Measurements from ENCODE around the gene NRBP1. TPM values are rescaled to one million over a fixed set of nuclear protein-coding genes. Genes with fewer than 3 reads are reported as not detected.
"Not testable (repeated sequence)": the region's sequence is repeated elsewhere in the genome, so short reads cannot be mapped to it uniquely, and the experiment has no call there.

The NRBP1 gene
- total RNA-seq, 2 donors from 2014 or later: 61.5 to 77.7 TPM

DNA sequence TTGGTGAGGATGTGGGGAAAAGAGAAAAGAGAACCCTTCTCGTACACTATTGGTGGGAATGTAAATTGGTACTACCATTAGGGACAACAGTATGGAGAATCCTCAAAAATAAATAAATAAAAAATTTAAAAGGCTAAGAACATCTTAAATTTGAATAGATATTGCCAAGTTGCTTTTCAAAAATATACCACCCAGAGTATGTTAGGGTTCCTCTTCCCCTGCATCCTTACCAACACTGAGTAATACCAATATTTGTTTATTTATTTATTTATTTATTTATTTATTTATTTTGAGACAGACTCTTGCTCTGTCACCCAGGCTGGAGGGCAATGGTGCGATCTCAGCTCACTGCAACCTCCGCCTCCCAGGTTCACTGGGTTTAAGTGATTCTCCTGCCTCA is 5.5 kb upstream of the NRBP1 start:
- Histone ChIP-seq H3K4me1 (ENCODE audit: control insufficient read depth in 1 of 2, low read depth in 2 of 2) (peaks cover 0 to 6% of the 10 kb centered on the region in 2 donors), H3K9me3 (no peaks in the 10 kb centered on the region), H3K4me3 (no peak overlapping the region), H3K27ac (no peak overlapping the region), H3K27me3 (replicated peaks; ENCODE audit: insufficient read depth) (no peaks in the 10 kb centered on the region), H3K36me3 (no peaks in the 10 kb centered on the region)
- ATAC-seq (ENCODE audit: insufficient number of reproducible peaks, low FRiP score, low read depth) (no peak), DNase-seq (ENCODE audit: low spot score) (no peak)
- TF ChIP-seq, protein P1, sequence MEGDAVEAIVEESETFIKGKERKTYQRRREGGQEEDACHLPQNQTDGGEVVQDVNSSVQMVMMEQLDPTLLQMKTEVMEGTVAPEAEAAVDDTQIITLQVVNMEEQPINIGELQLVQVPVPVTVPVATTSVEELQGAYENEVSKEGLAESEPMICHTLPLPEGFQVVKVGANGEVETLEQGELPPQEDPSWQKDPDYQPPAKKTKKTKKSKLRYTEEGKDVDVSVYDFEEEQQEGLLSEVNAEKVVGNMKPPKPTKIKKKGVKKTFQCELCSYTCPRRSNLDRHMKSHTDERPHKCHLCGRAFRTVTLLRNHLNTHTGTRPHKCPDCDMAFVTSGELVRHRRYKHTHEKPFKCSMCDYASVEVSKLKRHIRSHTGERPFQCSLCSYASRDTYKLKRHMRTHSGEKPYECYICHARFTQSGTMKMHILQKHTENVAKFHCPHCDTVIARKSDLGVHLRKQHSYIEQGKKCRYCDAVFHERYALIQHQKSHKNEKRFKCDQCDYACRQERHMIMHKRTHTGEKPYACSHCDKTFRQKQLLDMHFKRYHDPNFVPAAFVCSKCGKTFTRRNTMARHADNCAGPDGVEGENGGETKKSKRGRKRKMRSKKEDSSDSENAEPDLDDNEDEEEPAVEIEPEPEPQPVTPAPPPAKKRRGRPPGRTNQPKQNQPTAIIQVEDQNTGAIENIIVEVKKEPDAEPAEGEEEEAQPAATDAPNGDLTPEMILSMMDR (IDR thresholded peaks at IDR 0.05): no peak

DNA sequence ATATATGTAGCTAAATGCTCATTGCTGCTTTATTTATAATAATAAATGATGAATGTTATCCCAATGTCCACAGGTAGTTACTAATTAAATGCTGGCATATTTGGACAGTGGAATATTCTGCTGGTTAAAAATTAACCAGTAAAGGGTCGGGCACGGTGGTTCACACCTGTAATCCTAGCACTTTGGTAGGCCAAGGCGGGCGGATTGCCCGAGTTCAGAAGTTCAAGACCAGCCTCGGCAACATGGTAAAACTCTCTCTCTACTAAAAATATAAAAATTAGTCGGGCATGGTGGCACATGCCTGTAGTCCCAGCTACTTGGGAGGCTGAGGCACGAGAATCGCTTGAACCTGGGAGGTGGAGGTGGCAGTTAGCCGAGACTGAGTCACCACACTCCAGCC is 3.4 kb upstream of the NRBP1 start:
- not testable (repeated sequence) for H3K27ac ChIP-seq; DNase-seq (ENCODE audit: low spot score); H3K4me3 ChIP-seq; H3K36me3 ChIP-seq; H3K27me3 ChIP-seq (replicated peaks; ENCODE audit: insufficient read depth); H3K9me3 ChIP-seq; ATAC-seq (ENCODE audit: insufficient number of reproducible peaks, low FRiP score, low read depth)
- H3K4me1 ChIP-seq (ENCODE audit: control insufficient read depth in 1 of 2, low read depth in 2 of 2): peaks cover 4 to 12% of the 10 kb centered on the region in 2 donors

DNA sequence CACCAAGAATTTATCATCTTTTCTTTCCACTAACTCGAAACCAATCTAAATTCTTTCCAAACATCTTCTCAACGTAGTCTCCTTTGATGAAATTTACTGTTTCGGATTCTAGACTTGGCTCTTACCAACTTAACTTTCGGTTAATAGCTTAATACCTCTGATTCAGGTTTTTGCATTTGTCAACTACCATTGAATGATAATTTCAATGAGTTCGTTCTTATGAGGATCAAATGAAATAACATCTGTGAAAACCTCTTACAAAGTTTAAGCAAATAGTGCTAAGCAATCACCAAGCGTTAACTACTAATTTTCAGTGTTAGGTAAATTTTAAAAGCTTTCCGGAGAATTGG is 593 bp upstream of the NRBP1 start:
- DNase-seq (ENCODE audit: low spot score) (no peak), ATAC-seq (ENCODE audit: insufficient number of reproducible peaks, low FRiP score, low read depth) (no peak)
- H3K9me3 ChIP-seq: no peaks in the 10 kb centered on the region
- TF ChIP-seq, protein P1 (IDR thresholded peaks at IDR 0.05): no peak
- peak overlapping the region; percentile 96 for H3K27ac ChIP-seq
- no peaks in the 10 kb centered on the region for H3K36me3 ChIP-seq
- peak overlapping the region; percentile 95 for H3K4me3 ChIP-seq
- H3K27me3 ChIP-seq (replicated peaks; ENCODE audit: insufficient read depth): no peaks in the 10 kb centered on the region
- peaks cover 22 to 39% of the 10 kb centered on the region in 2 donors for H3K4me1 ChIP-seq (ENCODE audit: control insufficient read depth in 1 of 2, low read depth in 2 of 2)

DNA sequence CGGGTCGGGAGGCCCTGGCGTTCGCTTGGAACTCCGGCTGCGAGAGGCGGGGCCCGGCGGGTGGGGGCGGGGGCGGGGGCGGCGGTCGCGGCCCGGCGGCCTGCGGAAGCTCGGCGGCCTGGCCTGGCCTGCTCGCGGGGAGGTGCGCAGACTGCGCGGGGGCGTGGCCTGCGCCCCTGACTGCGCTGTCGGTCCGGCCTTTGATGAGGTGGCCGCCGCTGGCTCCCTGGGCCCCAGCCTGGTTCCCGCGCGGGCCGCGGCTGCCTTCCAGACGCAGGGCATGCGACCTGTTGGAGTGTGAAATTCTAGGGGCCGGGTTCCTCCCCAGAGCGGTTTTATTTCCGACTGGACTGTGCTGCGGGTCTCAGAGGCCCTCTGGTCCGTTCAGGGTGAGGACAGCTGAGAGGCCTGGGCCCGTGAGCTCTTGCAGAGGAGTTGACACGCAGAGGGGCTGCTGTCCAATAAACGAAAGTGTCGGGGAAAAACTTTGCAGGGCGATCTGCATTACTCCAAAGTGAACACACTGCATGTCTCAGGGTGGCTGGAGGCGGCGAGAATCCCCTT is 629 bp downstream of the NRBP1 start:
- TF ChIP-seq, protein P1 (IDR thresholded peaks at IDR 0.05): no peak
- peaks cover 9% of the 10 kb centered on the region for H3K36me3 ChIP-seq
- H3K9me3 ChIP-seq: no peaks in the 10 kb centered on the region
- no peaks in the 10 kb centered on the region for H3K27me3 ChIP-seq (replicated peaks; ENCODE audit: insufficient read depth)
- ATAC-seq (ENCODE audit: insufficient number of reproducible peaks, low FRiP score, low read depth) (peak; percentile 85), DNase-seq (ENCODE audit: low spot score) (peak; percentile 45)
- H3K4me1 ChIP-seq (ENCODE audit: control insufficient read depth in 1 of 2, low read depth in 2 of 2): peaks cover 22 to 42% of the 10 kb centered on the region in 2 donors
- peak overlapping the region; percentile 95 for H3K4me3 ChIP-seq
- H3K27ac ChIP-seq: peak overlapping the region; percentile 96

DNA sequence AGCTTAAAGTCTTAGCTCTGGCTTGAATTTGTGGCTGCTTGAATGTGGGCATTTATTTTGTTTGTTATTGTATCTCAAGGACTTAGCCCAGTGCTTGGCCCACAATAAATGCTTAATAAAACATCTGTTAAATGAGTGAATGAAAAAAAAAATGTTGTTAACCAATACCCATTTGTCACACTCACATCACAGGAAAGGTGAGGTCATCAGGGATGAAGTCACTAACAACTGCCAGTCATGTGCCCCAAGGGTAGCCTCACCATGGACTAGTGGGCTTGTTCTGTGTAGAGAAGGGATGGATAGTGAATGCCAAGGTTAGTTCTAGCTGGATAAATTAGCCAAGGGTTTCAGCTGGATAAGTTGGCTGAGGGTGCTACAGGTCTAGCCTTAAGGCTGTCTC is 3.0 kb downstream of the NRBP1 start:
- Histone ChIP-seq H3K4me1 (ENCODE audit: control insufficient read depth in 1 of 2, low read depth in 2 of 2) (peaks cover 22 to 42% of the 10 kb centered on the region in 2 donors), H3K27ac (no peak overlapping the region), H3K9me3 (no peaks in the 10 kb centered on the region), H3K4me3 (no peak overlapping the region), H3K27me3 (replicated peaks; ENCODE audit: insufficient read depth) (no peaks in the 10 kb centered on the region), H3K36me3 (peaks cover 33% of the 10 kb centered on the region)
- ATAC-seq (ENCODE audit: insufficient number of reproducible peaks, low FRiP score, low read depth) (no peak), DNase-seq (ENCODE audit: low spot score) (no peak)
- TF ChIP-seq, protein P1 (IDR thresholded peaks at IDR 0.05): no peak

DNA sequence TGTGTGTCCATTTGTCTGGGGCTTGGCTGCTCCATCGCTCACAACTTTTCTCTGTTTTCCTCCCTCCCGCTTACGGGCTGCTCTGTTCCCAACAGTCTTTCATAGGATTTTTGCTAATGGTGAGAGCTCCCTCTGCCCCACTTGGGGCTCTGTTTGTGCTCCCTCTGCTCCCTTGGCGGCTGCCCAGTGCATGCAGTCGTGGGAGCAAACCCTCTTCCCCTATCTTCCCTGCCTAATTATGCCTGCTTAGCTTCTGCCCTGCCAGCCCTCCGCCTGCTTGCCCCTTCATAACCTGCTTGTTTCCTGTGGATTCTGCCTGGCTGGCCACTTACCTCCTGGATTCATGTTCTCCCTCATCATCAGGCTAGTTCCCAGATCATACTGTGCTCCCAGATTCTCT is 7.2 kb downstream of the NRBP1 start:
- no peak overlapping the region for H3K4me3 ChIP-seq
- DNase-seq (ENCODE audit: low spot score) (no peak), ATAC-seq (ENCODE audit: insufficient number of reproducible peaks, low FRiP score, low read depth) (no peak)
- H3K27ac ChIP-seq: no peak overlapping the region
- peaks cover 67% of the 10 kb centered on the region for H3K36me3 ChIP-seq
- TF ChIP-seq, protein P1 (IDR thresholded peaks at IDR 0.05): no peak
- H3K27me3 ChIP-seq (replicated peaks; ENCODE audit: insufficient read depth): no peaks in the 10 kb centered on the region
- H3K4me1 ChIP-seq (ENCODE audit: control insufficient read depth in 1 of 2, low read depth in 2 of 2): peaks cover 14 to 24% of the 10 kb centered on the region in 2 donors
- H3K9me3 ChIP-seq: no peaks in the 10 kb centered on the region
